ENCODE results near the gene METTL2B.
"Not testable (repeated sequence)": the region's sequence is repeated elsewhere in the genome, so short reads cannot be mapped to it uniquely, and the experiment has no call there.

METTL2B gene

DNA sequence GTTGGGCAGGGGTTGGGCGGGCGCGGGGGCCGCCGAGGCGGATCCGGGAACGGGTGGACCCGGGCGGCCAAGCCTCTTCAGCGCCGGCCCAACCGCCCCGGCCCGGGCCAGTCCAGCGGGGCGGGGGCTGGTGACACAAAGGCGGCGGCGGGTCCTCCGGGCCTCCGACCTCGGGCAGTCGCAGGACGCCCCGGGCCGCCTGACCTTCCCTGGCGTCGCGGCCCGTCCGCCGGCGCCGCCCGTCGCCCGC, 54.2 kb downstream of the METTL2B start:
- DNase-seq (ENCODE audit: low spot score) = no peak
- in situ Hi-C loops (cut with MboI; ENCODE audit: low sequenced_read_pairs, unreplicated experiment) = no loop called here

DNA sequence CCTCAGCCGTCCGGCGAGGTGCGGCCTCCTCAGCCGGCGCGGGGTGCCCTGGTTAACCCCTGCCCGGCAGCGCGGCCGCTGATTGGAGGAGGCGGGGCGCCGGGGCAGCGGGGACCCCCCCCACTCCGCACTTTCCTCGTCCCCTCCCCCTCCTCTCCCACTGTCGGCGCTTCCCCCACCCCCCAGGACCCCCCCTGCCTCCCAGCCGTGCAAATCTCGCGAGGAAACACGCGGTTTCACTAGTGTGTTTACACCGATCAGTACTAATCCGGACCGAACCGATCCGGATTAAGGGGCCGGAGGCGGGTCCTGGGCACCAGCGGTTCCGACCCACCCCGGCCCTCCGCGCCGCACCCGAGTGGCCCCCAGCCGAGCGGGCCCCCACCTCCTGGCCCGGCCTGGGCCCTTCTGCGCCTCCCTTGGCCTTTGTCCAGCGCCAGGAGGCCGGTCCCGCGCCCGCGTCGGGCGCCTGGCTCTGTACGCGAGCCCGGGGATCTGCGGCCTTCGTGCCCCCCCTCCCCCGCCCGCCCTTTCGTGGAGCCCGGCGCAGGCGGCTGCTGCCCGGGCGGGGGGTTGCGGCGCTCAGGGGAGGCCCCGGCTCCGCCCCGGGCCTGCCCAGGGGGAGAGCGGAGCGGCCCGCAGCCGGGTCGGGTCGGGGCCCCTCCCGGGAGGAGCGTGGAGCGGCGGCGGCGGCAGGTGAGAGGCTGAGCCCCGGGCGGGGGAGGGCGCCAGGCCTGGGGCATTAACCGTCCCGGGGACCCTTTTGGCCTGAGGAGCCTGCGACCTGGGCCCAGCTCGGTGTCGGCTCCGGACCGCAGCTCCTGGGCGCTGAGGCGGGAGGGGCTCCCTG, 54.8 kb downstream of the METTL2B start:
- in situ Hi-C loops (cut with MboI; ENCODE audit: low sequenced_read_pairs, unreplicated experiment) = not testable (repeated sequence)
- peak; percentile 94 for DNase-seq (ENCODE audit: low spot score)

More for the DNA sequence above, 54.2 kb downstream of the METTL2B start:
- TF ChIP-seq, protein P1, sequence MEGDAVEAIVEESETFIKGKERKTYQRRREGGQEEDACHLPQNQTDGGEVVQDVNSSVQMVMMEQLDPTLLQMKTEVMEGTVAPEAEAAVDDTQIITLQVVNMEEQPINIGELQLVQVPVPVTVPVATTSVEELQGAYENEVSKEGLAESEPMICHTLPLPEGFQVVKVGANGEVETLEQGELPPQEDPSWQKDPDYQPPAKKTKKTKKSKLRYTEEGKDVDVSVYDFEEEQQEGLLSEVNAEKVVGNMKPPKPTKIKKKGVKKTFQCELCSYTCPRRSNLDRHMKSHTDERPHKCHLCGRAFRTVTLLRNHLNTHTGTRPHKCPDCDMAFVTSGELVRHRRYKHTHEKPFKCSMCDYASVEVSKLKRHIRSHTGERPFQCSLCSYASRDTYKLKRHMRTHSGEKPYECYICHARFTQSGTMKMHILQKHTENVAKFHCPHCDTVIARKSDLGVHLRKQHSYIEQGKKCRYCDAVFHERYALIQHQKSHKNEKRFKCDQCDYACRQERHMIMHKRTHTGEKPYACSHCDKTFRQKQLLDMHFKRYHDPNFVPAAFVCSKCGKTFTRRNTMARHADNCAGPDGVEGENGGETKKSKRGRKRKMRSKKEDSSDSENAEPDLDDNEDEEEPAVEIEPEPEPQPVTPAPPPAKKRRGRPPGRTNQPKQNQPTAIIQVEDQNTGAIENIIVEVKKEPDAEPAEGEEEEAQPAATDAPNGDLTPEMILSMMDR (IDR thresholded peaks at IDR 0.05; ENCODE audit: borderline replicate concordance, control extremely low read depth, extremely low read depth, insufficient read depth, missing control alignments) = no peak

DNA sequence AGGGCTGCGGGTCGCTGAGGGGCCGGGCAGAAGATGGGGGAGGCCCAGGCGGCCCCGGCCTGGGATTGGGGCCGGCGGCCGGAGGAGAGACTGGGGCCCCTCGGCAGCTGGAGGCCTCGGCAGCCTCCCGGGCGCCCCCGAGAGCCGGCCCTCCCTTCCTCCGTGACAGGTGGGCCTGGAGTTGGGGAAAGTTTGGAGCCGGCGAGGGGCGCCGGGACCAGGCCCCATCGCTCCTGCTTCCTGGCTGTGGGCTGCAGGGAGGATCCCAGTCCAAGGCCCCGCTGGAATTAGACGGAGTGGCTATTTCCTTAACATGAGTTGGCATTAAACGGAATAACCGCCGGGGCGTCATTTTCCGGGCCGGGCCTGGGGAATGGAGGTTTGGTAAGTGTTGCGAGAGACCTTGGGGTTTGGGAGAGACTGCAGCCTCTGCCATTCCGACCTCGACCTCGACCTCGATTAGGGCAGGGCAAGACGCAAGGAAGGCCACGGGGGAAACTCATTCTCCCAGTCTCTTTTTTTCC, 55.5 kb downstream of the METTL2B start:
- DNase-seq (ENCODE audit: low spot score); in situ Hi-C loops (cut with MboI; ENCODE audit: low sequenced_read_pairs, unreplicated experiment): not testable (repeated sequence)

DNA sequence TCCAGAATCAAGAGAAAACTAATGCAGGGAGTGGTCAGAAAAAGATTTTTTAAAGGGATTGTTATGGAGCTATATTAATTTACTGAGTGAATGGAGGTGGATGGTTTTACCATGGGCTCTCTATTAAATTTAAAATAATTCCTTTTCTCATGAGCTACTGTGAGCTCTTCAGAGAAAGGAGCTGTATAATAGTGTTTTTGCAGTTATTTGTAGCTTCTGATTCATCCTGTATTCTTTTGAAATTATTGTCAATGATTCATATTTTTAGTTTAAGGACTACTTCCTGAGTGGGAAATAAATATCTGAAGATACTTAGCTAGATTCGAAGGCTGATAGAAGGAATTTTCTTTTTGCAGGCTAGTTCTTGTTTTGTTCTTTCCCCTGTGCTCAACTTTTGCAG, 56.4 kb downstream of the METTL2B start:
- in situ Hi-C loops (cut with MboI; ENCODE audit: low sequenced_read_pairs, unreplicated experiment); DNase-seq (ENCODE audit: low spot score): not testable (repeated sequence)

DNA sequence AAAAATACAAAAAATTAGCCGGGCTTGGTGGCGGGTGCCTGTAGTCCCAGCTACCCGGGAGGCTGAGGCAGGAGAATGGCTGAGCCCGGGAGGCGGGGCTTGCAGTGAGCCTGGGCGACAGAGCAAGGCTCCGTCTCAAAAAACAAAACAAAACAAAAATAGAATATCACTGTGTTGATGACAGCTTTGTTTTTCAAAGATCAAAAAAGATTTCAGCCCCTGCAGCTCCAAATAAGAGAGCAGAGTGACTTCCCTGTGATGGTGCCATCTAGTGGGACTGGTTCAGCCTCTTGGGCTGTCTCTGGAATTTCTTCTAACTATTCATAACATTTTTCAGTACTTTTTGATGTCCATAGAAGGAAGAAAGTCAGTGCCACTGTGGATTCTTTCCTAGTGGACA, 60.9 kb downstream of the METTL2B start:
- DNase-seq (ENCODE audit: low spot score); in situ Hi-C loops (cut with MboI; ENCODE audit: low sequenced_read_pairs, unreplicated experiment): not testable (repeated sequence)

DNA sequence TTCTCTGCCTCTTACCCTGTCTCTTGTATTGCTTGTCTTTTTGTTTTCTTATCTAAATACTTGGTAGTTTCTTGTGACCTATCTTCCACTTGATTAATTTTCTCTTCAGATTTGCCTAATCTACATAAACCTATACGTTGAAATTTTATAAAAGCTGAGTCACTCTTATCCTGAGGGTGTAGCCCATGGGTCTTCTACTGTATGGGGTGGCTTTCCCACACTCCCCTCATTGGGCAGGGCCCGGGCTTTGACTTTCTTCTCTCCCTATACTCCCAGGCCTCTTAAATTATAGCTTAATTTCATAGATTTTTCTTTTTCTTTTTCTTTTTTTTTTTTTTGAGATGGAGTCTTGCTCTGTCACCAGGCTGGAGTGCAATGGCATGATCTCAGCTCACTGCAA, 66.0 kb downstream of the METTL2B start:
- in situ Hi-C loops (cut with MboI; ENCODE audit: low sequenced_read_pairs, unreplicated experiment); DNase-seq (ENCODE audit: low spot score): not testable (repeated sequence)

DNA sequence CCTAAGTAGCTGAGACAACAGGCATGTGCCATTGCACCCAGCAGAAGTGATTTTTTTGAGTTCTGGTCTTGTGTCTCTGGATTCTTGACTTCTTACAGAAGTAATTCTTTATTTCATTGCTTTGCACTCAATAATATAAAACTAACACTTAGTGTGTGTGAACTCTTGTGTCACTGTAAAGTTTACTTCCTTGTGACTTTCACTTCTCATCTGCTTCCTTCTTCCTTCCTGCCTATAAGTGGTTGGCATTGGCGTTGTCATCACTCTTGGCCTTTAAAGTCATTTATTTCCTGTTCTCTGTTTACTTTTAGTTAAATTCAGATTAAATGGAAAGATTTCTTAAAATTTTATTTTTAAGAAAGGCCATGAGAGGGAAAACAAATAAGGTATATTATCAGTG, 66.8 kb downstream of the METTL2B start:
- DNase-seq (ENCODE audit: low spot score); in situ Hi-C loops (cut with MboI; ENCODE audit: low sequenced_read_pairs, unreplicated experiment): not testable (repeated sequence)

DNA sequence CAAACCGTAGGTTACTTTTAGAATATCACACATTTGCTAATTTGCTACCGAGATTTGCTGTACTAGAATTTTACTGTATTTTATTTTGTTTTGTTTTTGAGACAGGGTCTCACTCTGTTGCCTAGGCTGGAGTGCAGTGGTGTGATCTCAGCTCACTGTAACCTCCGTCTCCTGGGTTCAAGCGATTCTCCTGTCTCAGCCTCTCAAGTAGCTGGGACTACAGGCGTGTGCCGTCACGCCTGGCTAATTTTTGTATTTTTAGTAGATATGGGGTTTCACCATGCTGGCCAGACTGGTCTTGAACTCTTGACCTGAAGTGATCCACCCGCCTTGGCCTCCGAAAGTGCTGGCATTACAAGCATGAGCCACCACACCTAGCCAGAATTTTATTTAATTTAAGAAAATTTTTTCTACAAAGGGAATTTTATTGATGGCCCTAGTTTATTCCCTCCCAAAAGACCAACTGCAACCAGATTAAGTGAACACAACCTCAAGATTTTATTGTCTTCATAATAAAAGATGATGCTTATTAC, 69.8 kb downstream of the METTL2B start:
- DNase-seq (ENCODE audit: low spot score); in situ Hi-C loops (cut with MboI; ENCODE audit: low sequenced_read_pairs, unreplicated experiment): not testable (repeated sequence)

DNA sequence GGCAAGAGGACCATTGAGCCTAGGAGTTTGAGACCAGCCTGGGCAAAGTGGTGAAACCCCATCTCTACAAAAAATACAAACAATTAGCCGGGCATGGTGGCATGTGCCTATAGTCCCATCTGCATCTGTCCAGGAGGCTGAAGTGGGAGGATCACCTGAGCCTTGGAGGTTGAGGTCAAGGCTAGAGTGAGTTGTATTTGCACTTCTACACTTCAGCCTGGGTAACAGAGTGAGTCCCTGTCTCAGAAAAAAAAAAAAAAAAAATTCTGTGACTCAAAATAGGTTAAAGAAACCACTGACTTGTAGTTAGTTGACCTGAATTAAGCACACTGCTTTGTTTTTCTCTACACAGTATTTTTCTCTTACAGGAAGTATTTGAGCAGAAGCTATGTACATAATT, 74.4 kb downstream of the METTL2B start:
- TF ChIP-seq, protein P1 (IDR thresholded peaks at IDR 0.05; ENCODE audit: borderline replicate concordance, control extremely low read depth, extremely low read depth, insufficient read depth, missing control alignments) = no peak
- in situ Hi-C loops (cut with MboI; ENCODE audit: low sequenced_read_pairs, unreplicated experiment) = no loop called here
- no peak for DNase-seq (ENCODE audit: low spot score)

DNA sequence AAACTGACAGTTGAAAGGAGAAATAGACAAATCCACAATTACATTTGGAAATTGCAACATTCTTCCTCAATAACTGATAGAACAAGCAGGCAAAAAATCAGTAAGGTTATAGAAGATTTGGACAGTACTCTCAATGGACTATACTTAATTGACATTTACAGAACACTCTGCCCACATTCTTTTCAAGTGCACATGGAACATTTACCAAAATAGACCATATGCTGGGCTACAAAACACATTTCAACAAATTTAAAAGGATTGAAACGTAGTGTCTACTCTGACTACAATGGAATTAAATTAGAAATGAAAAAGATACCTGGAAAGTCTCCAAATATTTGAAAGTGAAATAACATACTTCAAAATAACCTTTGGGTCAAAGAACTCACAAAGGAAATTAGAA, 77.8 kb downstream of the METTL2B start:
- in situ Hi-C loops (cut with MboI; ENCODE audit: low sequenced_read_pairs, unreplicated experiment); DNase-seq (ENCODE audit: low spot score): not testable (repeated sequence)

Measured in GM13976 (cell line).